Neural progenitor cell (in vitro differentiated cells): Measurements from ENCODE around the gene STAG3. TPM values are rescaled to one million over a fixed set of nuclear protein-coding genes. Genes with fewer than 3 reads are reported as not detected.
"Not testable (repeated sequence)": the region's sequence is repeated elsewhere in the genome, so short reads cannot be mapped to it uniquely, and the experiment has no call there.

ENCODE experiments used
- DNase-seq: peaks from one replicate; pipeline ENCODE4 v3.0.0-alpha.2; 2016; ENCODE audit warnings: low spot score
- H2AFZ ChIP-seq: fragments of 200-600 bp; sonication (generic); replicated peaks from 2 replicates; pipeline ENCODE4 v1.6.1; 2016; ENCODE audit warnings: antibody characterized with exemption
- H3F3A ChIP-seq: fragments of 200-600 bp; sonication (generic); 2 replicates; pipeline ENCODE4 v1.6.1; 2016; ENCODE audit warnings: antibody characterized with exemption, low read depth
- H3K27ac ChIP-seq: fragments of 200-600 bp; sonication (generic); 2 replicates; pipeline ENCODE4 v1.5.1; 2016; ENCODE audit warnings: mild to moderate bottlenecking
- H3K27me3 ChIP-seq: fragments of 200-600 bp; sonication (generic); 2 replicates; pipeline ENCODE4 v1.6.1; 2016; ENCODE audit warnings: mild to moderate bottlenecking, moderate library complexity
- H3K36me3 ChIP-seq: fragments of 200-600 bp; sonication (generic); 2 replicates; pipeline ENCODE4 v1.5.1; 2016
- H3K4me1 ChIP-seq: fragments of 200-600 bp; sonication (generic); 2 replicates; pipeline ENCODE4 v1.6.1; 2016; ENCODE audit warnings: mixed run types
- H3K4me2 ChIP-seq: fragments of 200-600 bp; sonication (generic); 2 replicates; pipeline ENCODE4 v1.6.1; 2016
- H3K4me3 ChIP-seq: fragments of 200-600 bp; sonication (generic); 2 replicates; pipeline ENCODE4 v1.5.1; 2016
- H3K79me2 ChIP-seq: fragments of 200-600 bp; sonication (generic); 2 replicates; pipeline ENCODE4 v1.6.1; 2016; ENCODE audit warnings: low read depth
- H3K9ac ChIP-seq: fragments of 200-600 bp; sonication (generic); 2 replicates; pipeline ENCODE4 v1.6.1; 2016
- H3K9me3 ChIP-seq: fragments of 200-600 bp; sonication (generic); 2 replicates; pipeline ENCODE4 v1.5.1; 2016; ENCODE audit warnings: low read depth
- H4K20me1 ChIP-seq: fragments of 200-600 bp; sonication (generic); 2 replicates; pipeline ENCODE4 v1.6.1; 2016; ENCODE audit warnings: low read depth
- H3K27ac Mint-ChIP-seq: 3 replicates; pipeline ENCODE4 v1.8.0; 2021; ENCODE audit warnings: mixed read lengths
- H3K27me3 Mint-ChIP-seq: 2 replicates; pipeline ENCODE4 v1.8.0; 2022; ENCODE audit warnings: low read depth, mild to moderate bottlenecking, inconsistent platforms, moderate library complexity, mixed read lengths; ENCODE audit not compliant: insufficient read depth
- H3K36me3 Mint-ChIP-seq: 3 replicates; pipeline ENCODE4 v1.8.0; 2021; ENCODE audit warnings: mixed read lengths
- H3K4me1 Mint-ChIP-seq: 3 replicates; pipeline ENCODE4 v1.8.0; 2021; ENCODE audit warnings: mixed read lengths
- H3K4me3 Mint-ChIP-seq: 3 replicates; pipeline ENCODE4 v1.8.0; 2021; ENCODE audit warnings: mild to moderate bottlenecking, moderate library complexity, mixed read lengths
- H3K9me3 Mint-ChIP-seq: 3 replicates; pipeline ENCODE4 v1.8.0; 2020; ENCODE audit warnings: mixed read lengths
- EZH2 ChIP-seq: fragments of 200-600 bp; sonication (generic); IDR thresholded peaks from 2 replicates; pipeline ENCODE4 v1.6.1; 2017; ENCODE audit warnings: antibody characterized with exemption, mild to moderate bottlenecking, moderate library complexity
- EZH2phosphoT487 ChIP-seq: fragments of 200-600 bp; sonication (generic); IDR thresholded peaks from 2 replicates; pipeline ENCODE4 v1.6.1; 2017; ENCODE audit warnings: antibody characterized with exemption
- total RNA-seq: library from RNA; depleted of rRNA; stranded (reverse); fragments of >200 nt; gene quantifications from 2 replicates; pipeline ENCODE4 v1.2.3, GENCODE V29; 2015; ENCODE audit warnings: low replicate concordance
- TF ChIP-seq, protein P1 (sequence below): fragments of 200-600 bp; sonication (generic); IDR thresholded peaks from 2 replicates; pipeline ENCODE4 v1.5.1; 2017; ENCODE audit warnings: antibody characterized with exemption, mild to moderate bottlenecking

Gene STAG3
- total RNA-seq, 1 donor from 2014 or later = 0.58 TPM

DNA sequence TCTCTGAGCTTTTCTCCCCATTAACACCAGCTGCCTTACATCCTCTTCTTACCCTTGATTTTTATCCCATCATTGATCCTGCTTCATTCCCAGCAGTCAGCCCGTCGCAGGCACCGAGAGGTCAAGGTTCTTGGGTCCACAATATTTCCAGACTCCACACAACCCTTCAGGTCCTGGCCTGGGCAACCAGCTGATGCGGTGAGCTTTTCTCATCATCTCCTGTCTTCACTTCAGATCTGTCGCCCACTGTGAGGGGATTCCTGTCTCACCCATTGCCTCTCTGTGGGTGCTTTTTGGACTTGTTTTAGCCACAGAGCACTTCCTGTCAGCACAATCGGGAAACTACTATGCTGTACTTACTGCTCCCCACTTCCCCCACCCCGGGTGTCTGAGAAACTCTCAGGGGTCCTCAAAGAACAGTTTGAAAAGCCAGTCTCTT lies 33.6 kb downstream of the STAG3 start:
- H3K9ac ChIP-seq = no peak overlapping the region
- Mint-ChIP-seq H3K27me3 (peaks cover 5% of the 10 kb centered on the region), H3K4me3 (no peak overlapping the region), H3K9me3 (no peaks in the 10 kb centered on the region), H3K4me1 (peaks cover 20% of the 10 kb centered on the region), H3K36me3 (peaks cover 10% of the 10 kb centered on the region), H3K27ac (no peak overlapping the region)
- H3F3A ChIP-seq = peaks cover 6% of the 10 kb centered on the region
- no peaks in the 10 kb centered on the region for H3K36me3 ChIP-seq
- no peak overlapping the region for H3K4me2 ChIP-seq
- no peak overlapping the region for H2AFZ ChIP-seq
- no peaks in the 10 kb centered on the region for H3K9me3 ChIP-seq
- peaks cover 6% of the 10 kb centered on the region for H3K4me1 ChIP-seq
- H3K27ac ChIP-seq = no peak overlapping the region
- H4K20me1 ChIP-seq = no peaks in the 10 kb centered on the region
- TF ChIP-seq EZH2 (no peak), EZH2phosphoT487 (no peak)
- TF ChIP-seq, protein P1, sequence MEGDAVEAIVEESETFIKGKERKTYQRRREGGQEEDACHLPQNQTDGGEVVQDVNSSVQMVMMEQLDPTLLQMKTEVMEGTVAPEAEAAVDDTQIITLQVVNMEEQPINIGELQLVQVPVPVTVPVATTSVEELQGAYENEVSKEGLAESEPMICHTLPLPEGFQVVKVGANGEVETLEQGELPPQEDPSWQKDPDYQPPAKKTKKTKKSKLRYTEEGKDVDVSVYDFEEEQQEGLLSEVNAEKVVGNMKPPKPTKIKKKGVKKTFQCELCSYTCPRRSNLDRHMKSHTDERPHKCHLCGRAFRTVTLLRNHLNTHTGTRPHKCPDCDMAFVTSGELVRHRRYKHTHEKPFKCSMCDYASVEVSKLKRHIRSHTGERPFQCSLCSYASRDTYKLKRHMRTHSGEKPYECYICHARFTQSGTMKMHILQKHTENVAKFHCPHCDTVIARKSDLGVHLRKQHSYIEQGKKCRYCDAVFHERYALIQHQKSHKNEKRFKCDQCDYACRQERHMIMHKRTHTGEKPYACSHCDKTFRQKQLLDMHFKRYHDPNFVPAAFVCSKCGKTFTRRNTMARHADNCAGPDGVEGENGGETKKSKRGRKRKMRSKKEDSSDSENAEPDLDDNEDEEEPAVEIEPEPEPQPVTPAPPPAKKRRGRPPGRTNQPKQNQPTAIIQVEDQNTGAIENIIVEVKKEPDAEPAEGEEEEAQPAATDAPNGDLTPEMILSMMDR = no peak
- peaks cover 3% of the 10 kb centered on the region for H3K27me3 ChIP-seq
- DNase-seq = no peak
- no peaks in the 10 kb centered on the region for H3K79me2 ChIP-seq
- no peak overlapping the region for H3K4me3 ChIP-seq

DNA sequence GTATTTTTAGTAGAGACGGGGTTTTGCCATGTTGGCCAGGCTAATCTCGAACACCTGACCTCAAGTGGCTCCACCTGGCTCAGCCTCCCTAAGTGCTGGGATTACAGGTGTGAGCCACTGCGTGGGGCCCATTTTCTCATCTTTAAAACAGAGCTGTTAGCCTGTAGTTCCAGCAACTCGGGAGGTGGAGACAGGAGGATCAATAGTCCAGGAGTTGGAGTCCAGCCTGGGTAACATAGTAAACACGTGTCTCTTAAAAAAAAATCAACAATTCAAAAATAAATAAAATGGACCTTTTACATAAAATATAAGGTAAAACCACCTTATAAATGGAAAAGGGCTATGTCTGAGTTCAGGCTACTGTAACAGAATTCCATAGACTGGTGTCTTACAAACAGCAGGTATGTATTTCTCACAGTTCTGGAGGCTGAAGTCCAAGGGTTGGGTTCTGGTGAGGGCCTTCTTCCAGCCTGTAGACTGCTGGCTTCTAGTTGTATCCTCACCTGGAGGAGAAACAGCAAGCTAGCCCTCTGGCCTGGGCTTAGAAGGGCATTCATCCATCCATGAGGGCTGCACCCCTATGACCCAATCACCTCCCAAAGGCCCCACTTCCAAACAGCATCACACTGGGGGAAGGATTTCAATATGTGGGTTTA lies 35.0 kb downstream of the STAG3 start:
- peaks cover 5% of the 10 kb centered on the region for H3K36me3 Mint-ChIP-seq
- no peak overlapping the region for H3K27ac Mint-ChIP-seq
- no peaks in the 10 kb centered on the region for H4K20me1 ChIP-seq
- H2AFZ ChIP-seq = no peak overlapping the region
- no peaks in the 10 kb centered on the region for H3K9me3 ChIP-seq
- H3F3A ChIP-seq = peaks cover 6% of the 10 kb centered on the region
- H3K27me3 Mint-ChIP-seq = peaks cover 5% of the 10 kb centered on the region
- peaks cover 6% of the 10 kb centered on the region for H3K4me1 ChIP-seq
- no peak overlapping the region for H3K9ac ChIP-seq
- peaks cover 26% of the 10 kb centered on the region for H3K4me1 Mint-ChIP-seq
- H3K27ac ChIP-seq = no peak overlapping the region
- peak overlapping the region; percentile 50 for H3K4me3 Mint-ChIP-seq
- H3K9me3 Mint-ChIP-seq = no peaks in the 10 kb centered on the region
- H3K36me3 ChIP-seq = no peaks in the 10 kb centered on the region
- no peak overlapping the region for H3K4me3 ChIP-seq
- no peak for DNase-seq
- H3K79me2 ChIP-seq = no peaks in the 10 kb centered on the region
- no peak overlapping the region for H3K4me2 ChIP-seq
- peaks cover 3% of the 10 kb centered on the region for H3K27me3 ChIP-seq
- TF ChIP-seq EZH2phosphoT487 (no peak), EZH2 (no peak)
- TF ChIP-seq, protein P1 = no peak

DNA sequence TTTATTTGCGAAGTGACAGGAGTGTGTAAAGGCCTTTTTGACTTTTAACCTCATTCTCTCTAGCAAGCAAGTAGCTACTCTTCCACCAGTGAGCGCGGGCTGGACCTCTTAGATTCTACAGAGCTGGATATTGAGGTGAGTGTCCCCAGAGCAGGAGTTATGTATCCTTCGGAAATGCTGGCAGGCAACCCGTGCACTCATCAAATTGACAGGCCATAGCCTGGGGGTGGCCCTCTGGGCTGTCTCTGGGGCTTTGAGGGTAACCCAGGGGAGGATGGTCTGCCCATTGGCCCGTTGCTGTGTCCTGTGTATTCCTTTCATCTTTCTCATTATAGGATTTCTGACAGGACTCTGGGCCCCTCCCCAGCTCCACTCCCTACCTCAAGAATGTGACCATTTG lies 36.0 kb downstream of the STAG3 start:
- no peaks in the 10 kb centered on the region for H3K9me3 Mint-ChIP-seq
- Histone ChIP-seq H3K79me2 (no peaks in the 10 kb centered on the region), H3K4me1 (peaks cover 6% of the 10 kb centered on the region), H3K36me3 (no peaks in the 10 kb centered on the region), H4K20me1 (no peaks in the 10 kb centered on the region), H3K27ac (no peak overlapping the region), H2AFZ (no peak overlapping the region), H3K4me3 (no peak overlapping the region), H3K9me3 (no peaks in the 10 kb centered on the region), H3K4me2 (no peak overlapping the region), H3F3A (peaks cover 6% of the 10 kb centered on the region), H3K27me3 (peaks cover 3% of the 10 kb centered on the region), H3K9ac (no peak overlapping the region)
- TF ChIP-seq EZH2 (no peak), EZH2phosphoT487 (no peak)
- TF ChIP-seq, protein P1 = no peak
- peaks cover 2% of the 10 kb centered on the region for H3K27me3 Mint-ChIP-seq
- DNase-seq = no peak
- peaks cover 26% of the 10 kb centered on the region for H3K4me1 Mint-ChIP-seq
- peaks cover 5% of the 10 kb centered on the region for H3K36me3 Mint-ChIP-seq
- no peak overlapping the region for H3K27ac Mint-ChIP-seq
- H3K4me3 Mint-ChIP-seq = no peak overlapping the region

DNA sequence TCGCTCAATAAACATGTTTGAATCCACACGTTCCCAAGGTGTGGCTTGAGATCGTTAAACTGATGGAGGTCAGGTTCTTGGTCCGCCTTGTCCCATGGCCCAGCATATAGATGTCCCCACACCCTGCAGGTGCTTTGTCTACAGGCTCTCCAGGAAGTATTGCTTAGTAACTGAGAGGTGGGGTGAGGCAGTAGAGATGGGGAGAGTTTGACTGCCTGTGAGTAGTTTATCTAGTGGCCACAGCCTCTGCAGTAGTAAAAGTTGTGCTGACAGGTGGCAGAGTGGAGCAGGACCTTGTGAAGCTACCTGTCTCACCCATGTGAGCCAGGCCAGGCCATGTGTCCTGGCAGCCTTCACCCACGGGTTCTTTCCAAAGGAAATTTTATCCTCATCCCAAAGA lies 36.6 kb downstream of the STAG3 start:
- H3K4me3 ChIP-seq, H3K9me3 ChIP-seq, H3K4me2 ChIP-seq, H2AFZ ChIP-seq, H3K27me3 Mint-ChIP-seq, H3F3A ChIP-seq, H3K79me2 ChIP-seq, H4K20me1 ChIP-seq, H3K27ac ChIP-seq, H3K36me3 ChIP-seq, H3K9me3 Mint-ChIP-seq, DNase-seq, H3K27me3 ChIP-seq, H3K9ac ChIP-seq, H3K27ac Mint-ChIP-seq, H3K36me3 Mint-ChIP-seq, H3K4me1 ChIP-seq: not testable (repeated sequence)
- Mint-ChIP-seq H3K4me1 (peaks cover 26% of the 10 kb centered on the region), H3K4me3 (peak overlapping the region; percentile 4)
